IMR-90 (cell line): ENCODE results near the gene CD163L1. TPM values are rescaled to one million over a fixed set of nuclear protein-coding genes. Genes with fewer than 3 reads are reported as not detected.

Experiments
- ATAC-seq: fragments of 200-7000 bp; cut with Tn5 transposase; 2 replicates; pipeline ENCODE4 v1.9.1; 2020; ENCODE audit warnings: low read depth, mild to moderate bottlenecking, moderate library complexity
- BruUV-seq: library from RNA; stranded (reverse); fragments of 400-500 nt; replicated peaks from 2 replicates; lab custom pipeline; 2021; lab: Mats Ljungman, UMichigan
- CTCF ChIA-PET: fragments of 300-600 bp; formaldehyde crosslinking; extraction: SDS; loops from one replicate; lab custom pipeline; 2021; ENCODE audit warnings: antibody characterized with exemption; lab: Yijun Ruan, JAX
- POLR2A ChIA-PET: fragments of 300-600 bp; sonication (Branson Sonifier 250); formaldehyde crosslinking; loops from one replicate; lab custom pipeline; 2022; ENCODE audit warnings: antibody characterized with exemption; ENCODE audit not compliant: unreplicated experiment; lab: Charles Lee
- DNase-seq: peaks from one replicate; pipeline ENCODE4 v3.0.0; 2013
- H2AFZ ChIP-seq: replicated peaks from 2 replicates; pipeline ENCODE3; 2013; ENCODE audit warnings: low read length, mild to moderate bottlenecking; ENCODE audit not compliant: poor library complexity
- H2AK5ac ChIP-seq: 2 replicates; pipeline ENCODE4 v1.6.1; 2013; ENCODE audit warnings: low read depth, low read length, inconsistent platforms
- H2AK9ac ChIP-seq: replicated peaks from 2 replicates; pipeline ENCODE3; 2013; ENCODE audit warnings: mild to moderate bottlenecking, low read depth, low read length, moderate library complexity; ENCODE audit not compliant: poor library complexity
- H2BK120ac ChIP-seq: 2 replicates; pipeline ENCODE4 v1.6.1; 2013; ENCODE audit warnings: low read depth, low read length, inconsistent platforms
- H2BK15ac ChIP-seq: 3 replicates; pipeline ENCODE4 v1.6.1; 2013; ENCODE audit warnings: low read depth, low read length, inconsistent platforms
- H2BK20ac ChIP-seq: 2 replicates; pipeline ENCODE4 v1.6.1; 2013; ENCODE audit warnings: low read depth, mild to moderate bottlenecking, inconsistent platforms, low read length, moderate library complexity
- H2BK5ac ChIP-seq: 2 replicates; pipeline ENCODE4 v1.6.1; 2013; ENCODE audit warnings: mild to moderate bottlenecking, low read depth, low read length, inconsistent platforms; ENCODE audit not compliant: poor library complexity, severe bottlenecking
- H3K14ac ChIP-seq: replicated peaks from 2 replicates; pipeline ENCODE4 v1.6.1; 2013; ENCODE audit warnings: low read depth, low read length, inconsistent platforms
- H3K18ac ChIP-seq: 2 replicates; pipeline ENCODE4 v1.6.1; 2013; ENCODE audit warnings: low read depth, low read length, control low read depth
- H3K23ac ChIP-seq: 2 replicates; pipeline ENCODE4 v1.6.1; 2013; ENCODE audit warnings: low read depth, low read length, inconsistent platforms
- H3K27ac ChIP-seq: 2 replicates; pipeline ENCODE4 v1.5.1; 2013; ENCODE audit warnings: mild to moderate bottlenecking, control low read depth, low read length; ENCODE audit not compliant: insufficient read depth
- H3K27me3 ChIP-seq: 2 replicates; pipeline ENCODE4 v1.6.1; 2013; ENCODE audit warnings: low read length; ENCODE audit not compliant: control insufficient read depth, insufficient read depth
- H3K36me3 ChIP-seq: 2 replicates; pipeline ENCODE4 v1.6.1; 2013; ENCODE audit warnings: low read length, mixed read lengths; ENCODE audit not compliant: control insufficient read depth, insufficient read depth
- H3K4ac ChIP-seq: 2 replicates; pipeline ENCODE4 v1.6.1; 2013; ENCODE audit warnings: low read depth, low read length, inconsistent platforms
- H3K4me1 ChIP-seq: 2 replicates; pipeline ENCODE4 v1.6.1; 2013; ENCODE audit warnings: low read length, mixed read lengths; ENCODE audit not compliant: control insufficient read depth, insufficient read depth
- H3K4me2 ChIP-seq: 2 replicates; pipeline ENCODE4 v1.6.1; 2013; ENCODE audit warnings: low read depth, mild to moderate bottlenecking, control low read depth, low read length, moderate library complexity
- H3K4me3 ChIP-seq: 2 replicates; pipeline ENCODE4 v1.5.1; 2013; ENCODE audit warnings: low read depth, mild to moderate bottlenecking, control low read depth, low read length, moderate library complexity; ENCODE audit not compliant: insufficient read depth
- H3K56ac ChIP-seq: 2 replicates; pipeline ENCODE4 v1.6.1; 2013; ENCODE audit warnings: low read length, inconsistent platforms; ENCODE audit not compliant: insufficient read depth; ENCODE audit errors: extremely low read depth
- H3K79me1 ChIP-seq, 2 experiments: 2 replicates each; pipeline ENCODE4 v1.6.1; 2013; ENCODE audit warnings: low read length in 2 of 2, inconsistent platforms in 1 of 2, low read depth in 1 of 2
- H3K9ac ChIP-seq: 2 replicates; pipeline ENCODE4 v1.6.1; 2013; ENCODE audit warnings: low read depth, low read length, control low read depth
- H3K9me1 ChIP-seq: 2 replicates; pipeline ENCODE4 v1.6.1; 2013; ENCODE audit warnings: low read length, inconsistent platforms; ENCODE audit not compliant: insufficient read depth
- H3K9me3 ChIP-seq: 2 replicates; pipeline ENCODE4 v1.6.1; 2013; ENCODE audit warnings: low read length; ENCODE audit not compliant: control insufficient read depth, insufficient read depth
- H4K20me1 ChIP-seq: 2 replicates; pipeline ENCODE4 v1.6.1; 2013; ENCODE audit warnings: low read length, inconsistent platforms; ENCODE audit not compliant: insufficient read depth
- H4K5ac ChIP-seq: 2 replicates; pipeline ENCODE4 v1.6.1; 2013; ENCODE audit warnings: mild to moderate bottlenecking, low read depth, low read length, control low read depth
- H4K8ac ChIP-seq, 2 experiments: 2 replicates each; pipeline ENCODE4 v1.6.1; 2013; ENCODE audit warnings: low read depth in 2 of 2, low read length in 2 of 2, control low read depth in 1 of 2, inconsistent platforms in 1 of 2
- H4K91ac ChIP-seq: 2 replicates; pipeline ENCODE4 v1.6.1; 2013; ENCODE audit warnings: low read depth, low read length, inconsistent platforms; ENCODE audit not compliant: insufficient read depth
- MAFK ChIP-seq: IDR thresholded peaks from 2 replicates; pipeline ENCODE4 v1.6.1; 2012; ENCODE audit warnings: low read depth, low read length, improper control_type of control experiment
- MXI1 ChIP-seq: IDR thresholded peaks from 2 replicates; pipeline ENCODE4 v1.6.1; 2012; ENCODE audit warnings: low read depth, mild to moderate bottlenecking, low read length, moderate library complexity, borderline replicate concordance
- NFE2L2 ChIP-seq: fragments of 150-350 bp; IDR thresholded peaks from 2 replicates; pipeline ENCODE4 v1.6.1; 2016; ENCODE audit warnings: low read depth, mild to moderate bottlenecking, low read length
- RCOR1 ChIP-seq: IDR thresholded peaks from 2 replicates; pipeline ENCODE4 v1.6.1; 2012; ENCODE audit warnings: mild to moderate bottlenecking, low read length, improper control_type of control experiment; ENCODE audit not compliant: insufficient replicate concordance
- WGBS, 2 experiments: methylation state at CpG; one replicate each; pipeline versions ENCODE4 v1.1.5 to v1.1.7; 2013; ENCODE audit warnings: missing lambda C conversion rate in 2 of 2; ENCODE audit not compliant: insufficient read length in 1 of 2; ENCODE audit errors: extremely low coverage in 2 of 2; 5-methylcytosine and 5-hydroxymethylcytosine counted together
- dilution Hi-C: fragments of 300-500 bp; cut with HindIII; formaldehyde crosslinking; loops from one replicate; pipeline ENCODE4 v1.14.3; 2018; ENCODE audit warnings: low sequenced_read_pairs; ENCODE audit not compliant: unreplicated experiment
- in situ Hi-C: fragments of 300-500 bp; cut with MboI; formaldehyde crosslinking; loops from 3 replicates; pipeline ENCODE4 v1.14.3; 2019; ENCODE audit warnings: low sequenced_read_pairs, inconsistent platforms, mixed read lengths
- intact Hi-C: fragments of 100-400 bp; cut with micrococcal nuclease; formaldehyde crosslinking; loops from 2 replicates; pipeline ENCODE4 v1.10.0; 2022
- polyA plus RNA-seq, 3 experiments: library from polyadenylated mRNA; depleted of rRNA; stranded (reverse); fragments of >200 nt; gene quantifications; 2 replicates each; pipeline ENCODE4 v1.2.3, GENCODE V29; 2012; ENCODE audit warnings: low replicate concordance in 1 of 3
- total RNA-seq: library from RNA; depleted of rRNA; stranded (reverse); fragments of >200 nt; gene quantifications from 2 replicates; pipeline ENCODE4 v1.2.3, GENCODE V29; 2012
- TF ChIP-seq, protein P1 (sequence below): fragments of 150-350 bp; IDR thresholded peaks from 2 replicates; pipeline ENCODE4 v1.6.1; 2017; ENCODE audit warnings: mild to moderate bottlenecking, antibody characterized with exemption, low read length, low read depth
- TF ChIP-seq, protein P2 (sequence below): fragments of 150-350 bp; IDR thresholded peaks from 2 replicates; pipeline ENCODE4 v1.6.1; 2016; ENCODE audit warnings: low read depth, mild to moderate bottlenecking, low read length, moderate library complexity, borderline replicate concordance

The CD163L1 gene
- total and polyA plus RNA-seq, 2 of the 4 experiments (the other 2 are of a cell fraction): 0.50 to 1.6 TPM

DNA sequence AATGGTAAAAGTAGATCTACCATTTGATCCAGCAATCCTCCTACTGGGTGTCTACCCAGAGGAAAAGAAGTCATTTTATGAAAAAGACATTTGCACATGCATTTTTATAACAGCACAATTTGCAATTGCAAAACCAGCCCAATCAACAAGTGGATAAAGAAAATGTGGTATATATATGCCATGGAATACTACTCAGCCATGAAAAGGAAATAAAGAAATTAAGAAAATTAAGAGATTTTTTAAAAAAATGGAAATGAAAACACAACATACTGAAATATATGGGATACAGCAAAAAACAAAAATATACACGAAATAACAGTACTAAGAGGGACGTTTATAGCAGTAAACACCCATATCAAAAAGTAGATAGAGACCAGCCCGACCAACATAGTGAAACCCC is 81.2 kb downstream of the CD163L1 start:
- no TSS peak for BruUV-seq
- H3K9me1 ChIP-seq: no peaks in the 10 kb centered on the region
- DNase-seq (no peak), ATAC-seq (no peak)
- H2BK120ac ChIP-seq: no peak overlapping the region
- H3K4me2 ChIP-seq: no peak overlapping the region
- no peak overlapping the region for H4K8ac ChIP-seq
- no peak overlapping the region for H2AFZ ChIP-seq
- POLR2A ChIA-PET: no interaction called here
- H2BK5ac ChIP-seq: no peak overlapping the region
- H3K9ac ChIP-seq: no peak overlapping the region
- no peak overlapping the region for H3K4me3 ChIP-seq
- dilution Hi-C loops (no loop called here), in situ Hi-C loops (no loop called here), intact Hi-C loops (no loop called here)
- H4K20me1 ChIP-seq: no peaks in the 10 kb centered on the region
- no peaks in the 10 kb centered on the region for H3K9me3 ChIP-seq
- TF ChIP-seq MAFK (no peak), MXI1 (no peak), RCOR1 (no peak), NFE2L2 (no peak)
- TF ChIP-seq, protein P1, sequence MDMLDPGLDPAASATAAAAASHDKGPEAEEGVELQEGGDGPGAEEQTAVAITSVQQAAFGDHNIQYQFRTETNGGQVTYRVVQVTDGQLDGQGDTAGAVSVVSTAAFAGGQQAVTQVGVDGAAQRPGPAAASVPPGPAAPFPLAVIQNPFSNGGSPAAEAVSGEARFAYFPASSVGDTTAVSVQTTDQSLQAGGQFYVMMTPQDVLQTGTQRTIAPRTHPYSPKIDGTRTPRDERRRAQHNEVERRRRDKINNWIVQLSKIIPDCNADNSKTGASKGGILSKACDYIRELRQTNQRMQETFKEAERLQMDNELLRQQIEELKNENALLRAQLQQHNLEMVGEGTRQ: no peak
- TF ChIP-seq, protein P2, sequence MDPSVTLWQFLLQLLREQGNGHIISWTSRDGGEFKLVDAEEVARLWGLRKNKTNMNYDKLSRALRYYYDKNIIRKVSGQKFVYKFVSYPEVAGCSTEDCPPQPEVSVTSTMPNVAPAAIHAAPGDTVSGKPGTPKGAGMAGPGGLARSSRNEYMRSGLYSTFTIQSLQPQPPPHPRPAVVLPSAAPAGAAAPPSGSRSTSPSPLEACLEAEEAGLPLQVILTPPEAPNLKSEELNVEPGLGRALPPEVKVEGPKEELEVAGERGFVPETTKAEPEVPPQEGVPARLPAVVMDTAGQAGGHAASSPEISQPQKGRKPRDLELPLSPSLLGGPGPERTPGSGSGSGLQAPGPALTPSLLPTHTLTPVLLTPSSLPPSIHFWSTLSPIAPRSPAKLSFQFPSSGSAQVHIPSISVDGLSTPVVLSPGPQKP: no peak
- no peaks in the 10 kb centered on the region for H3K4me1 ChIP-seq
- no peak overlapping the region for H3K27ac ChIP-seq
- H3K23ac ChIP-seq: no peak overlapping the region
- H2AK5ac ChIP-seq: no peak overlapping the region
- no peak overlapping the region for H3K14ac ChIP-seq
- H2BK20ac ChIP-seq: no peak overlapping the region
- no peak overlapping the region for H2BK15ac ChIP-seq
- CTCF ChIA-PET: no interaction called here
- no peaks in the 10 kb centered on the region for H3K79me1 ChIP-seq
- no peaks in the 10 kb centered on the region for H3K36me3 ChIP-seq
- H3K27me3 ChIP-seq: no peaks in the 10 kb centered on the region
- H3K18ac ChIP-seq: no peak overlapping the region
- no peak overlapping the region for H3K4ac ChIP-seq
- H2AK9ac ChIP-seq: no peak overlapping the region
- no CpG with 5 or more reads among the region's 3 CpGs for WGBS, 2 experiments
- H4K5ac ChIP-seq: no peak overlapping the region
- no peak overlapping the region for H4K91ac ChIP-seq
- no peak overlapping the region for H3K56ac ChIP-seq
